Embryonic facial prominence (tissue), 1 donor: ENCODE results near the gene LRRC70.
"Not testable (repeated sequence)": the region's sequence is repeated elsewhere in the genome, so short reads cannot be mapped to it uniquely, and the experiment has no call there.

Source experiments
- DNase-seq: peaks from one replicate; pipeline ENCODE4 v3.0.0-alpha.2; 2016; ENCODE audit errors: extremely low spot score

LRRC70 gene

GRCh38 chr5:62607615-62608014, 29.0 kb downstream of the LRRC70 start:
- no peak for DNase-seq

GRCh38 chr5:62608529-62609511, 30.2 kb downstream of the LRRC70 start:
- DNase-seq: no peak

GRCh38 chr5:62614355-62614754, 35.7 kb downstream of the LRRC70 start:
- no peak for DNase-seq

- DNase-seq: no peak
Measured at GRCh38 chr5:62616615-62617277, 38.1 kb downstream of the LRRC70 start.

- DNase-seq: no peak
Measured at GRCh38 chr5:62617943-62618342, 39.3 kb downstream of the LRRC70 start.

GRCh38 chr5:62620761-62621160, 42.1 kb downstream of the LRRC70 start:
- DNase-seq: no peak

GRCh38 chr5:62621280-62621679, 42.7 kb downstream of the LRRC70 start:
- no peak for DNase-seq

GRCh38 chr5:62623271-62623670, 44.7 kb downstream of the LRRC70 start:
- no peak for DNase-seq

- not testable (repeated sequence) for DNase-seq
Measured at GRCh38 chr5:62624436-62624835, 45.8 kb downstream of the LRRC70 start.

- no peak for DNase-seq
Measured at GRCh38 chr5:62626534-62626933, 47.9 kb downstream of the LRRC70 start.

- DNase-seq: no peak
Measured at GRCh38 chr5:62627121-62627520, 48.5 kb downstream of the LRRC70 start.

- DNase-seq: no peak
Measured at GRCh38 chr5:62627901-62628300, 49.3 kb downstream of the LRRC70 start.
